ENCODE results near the gene WBP1L.
"Not testable (repeated sequence)": the region's sequence is repeated elsewhere in the genome, so short reads cannot be mapped to it uniquely, and the experiment has no call there.

Gene WBP1L

GRCh38 chr10:102723989-102724388 lies 19.8 kb upstream of the WBP1L start:
- no peak for DNase-seq (ENCODE audit: low read depth)

- no peak for DNase-seq (ENCODE audit: low read depth)
Measured at GRCh38 chr10:102726274-102726673, 17.5 kb upstream of the WBP1L start.

GRCh38 chr10:102727037-102727818 lies 16.5 kb upstream of the WBP1L start:
- no peak for DNase-seq (ENCODE audit: low read depth)

GRCh38 chr10:102729029-102730026 lies 14.4 kb upstream of the WBP1L start:
- DNase-seq (ENCODE audit: low read depth), result peak; percentile 24

- no peak for DNase-seq (ENCODE audit: low read depth)
Measured at GRCh38 chr10:102731222-102731800, 12.4 kb upstream of the WBP1L start.

GRCh38 chr10:102732661-102733060 lies 11.1 kb upstream of the WBP1L start:
- no peak for DNase-seq (ENCODE audit: low read depth)

GRCh38 chr10:102735065-102735562 lies 8.6 kb upstream of the WBP1L start:
- no peak for DNase-seq (ENCODE audit: low read depth)

GRCh38 chr10:102738692-102739121 lies 5.0 kb upstream of the WBP1L start:
- DNase-seq (ENCODE audit: low read depth), result no peak

- no peak for DNase-seq (ENCODE audit: low read depth)
Measured at GRCh38 chr10:102740229-102740628, 3.5 kb upstream of the WBP1L start.

- no peak for DNase-seq (ENCODE audit: low read depth)
Measured at GRCh38 chr10:102741726-102742237, 2.0 kb upstream of the WBP1L start.

- not testable (repeated sequence) for DNase-seq (ENCODE audit: low read depth)
Measured at GRCh38 chr10:102742313-102742712, 1.4 kb upstream of the WBP1L start.

- DNase-seq (ENCODE audit: low read depth), result no peak
Measured at GRCh38 chr10:102743078-102743587, 615 bp upstream of the WBP1L start.

- no peak for DNase-seq (ENCODE audit: low read depth)
Measured at GRCh38 chr10:102744374-102745051, 765 bp downstream of the WBP1L start.

GRCh38 chr10:102745157-102745556 lies 1.4 kb downstream of the WBP1L start:
- DNase-seq (ENCODE audit: low read depth), result no peak

- no peak for DNase-seq (ENCODE audit: low read depth)
Measured at GRCh38 chr10:102752266-102752930, 8.7 kb downstream of the WBP1L start.

GRCh38 chr10:102752934-102753664 lies 9.4 kb downstream of the WBP1L start:
- no peak for DNase-seq (ENCODE audit: low read depth)

GRCh38 chr10:102753718-102754117 lies 10.0 kb downstream of the WBP1L start:
- no peak for DNase-seq (ENCODE audit: low read depth)

GRCh38 chr10:102757323-102757722 lies 13.6 kb downstream of the WBP1L start:
- no peak for DNase-seq (ENCODE audit: low read depth)

GRCh38 chr10:102758240-102758932 lies 14.6 kb downstream of the WBP1L start:
- DNase-seq (ENCODE audit: low read depth), result no peak

All from T follicular helper cell (primary cell).